DOHH2 (cell line): Measurements from ENCODE around the gene LRCH1.
"Not testable (repeated sequence)": the region's sequence is repeated elsewhere in the genome, so short reads cannot be mapped to it uniquely, and the experiment has no call there.

Experiments used
- CTCF ChIP-seq: fragments of 200-600 bp; sonication (generic); IDR thresholded peaks from one replicate; pipeline ENCODE4 v1.5.1; 2014; ENCODE audit warnings: antibody characterized with exemption, mild to moderate bottlenecking, low read depth, low read length; ENCODE audit not compliant: poor library complexity, severe bottlenecking
- EZH2phosphoT487 ChIP-seq: fragments of 200-600 bp; sonication (generic); IDR thresholded peaks from 2 replicates; pipeline ENCODE4 v1.6.1; 2017; ENCODE audit warnings: borderline replicate concordance, mild to moderate bottlenecking, antibody characterized with exemption, low read length, moderate library complexity, mixed read lengths

- not testable (repeated sequence) for TF ChIP-seq EZH2phosphoT487, CTCF
Measured at GRCh38 chr13:46755508-46755907, 202.5 kb downstream of the LRCH1 start.
